Suppressor macrophage treated with lipopolysaccharide for 1 hour (primary cell): ENCODE measurements around the gene SPESP1.
"Not testable (repeated sequence)": the region's sequence is repeated elsewhere in the genome, so short reads cannot be mapped to it uniquely, and the experiment has no call there.

Experiments used
- DNase-seq, 3 donors: peaks; one replicate each; pipeline ENCODE4 v3.0.0-alpha.2; 2020 to 2022

Gene SPESP1

GRCh38 chr15:68930268-68931022 lies at the start of gene SPESP1:
Gene SPESP1, plus strand, starts transcription at chr15:68930525. Its CDS starts 129 bp downstream, at chr15:68930654.
- peak in 2 of 3 donors; percentile 63 to 73 for DNase-seq

DNA sequence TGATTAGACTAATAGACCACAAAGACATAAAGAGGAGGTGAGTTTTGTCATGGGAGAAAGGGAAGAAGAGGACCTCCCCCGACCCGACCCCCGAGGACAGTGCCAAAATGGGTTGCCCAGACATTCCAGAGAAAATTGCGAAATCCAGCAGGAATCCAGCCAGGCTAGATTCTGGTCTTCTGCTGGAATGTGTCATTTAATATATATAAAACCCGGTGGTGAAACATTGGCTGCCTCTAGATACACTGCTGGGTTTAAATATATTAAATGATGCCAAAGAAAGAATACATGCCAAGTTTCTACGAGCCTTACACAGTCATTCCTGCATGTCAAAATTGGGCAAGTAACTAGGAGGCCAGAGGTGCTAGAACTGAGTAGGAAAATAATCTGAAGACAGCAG lies 45.3 kb upstream of the SPESP1 start:
- DNase-seq: no peak

- DNase-seq: no peak
These were observed 43.2 kb upstream of the SPESP1 start for GRCh38 chr15:68887120-68887519.

DNA sequence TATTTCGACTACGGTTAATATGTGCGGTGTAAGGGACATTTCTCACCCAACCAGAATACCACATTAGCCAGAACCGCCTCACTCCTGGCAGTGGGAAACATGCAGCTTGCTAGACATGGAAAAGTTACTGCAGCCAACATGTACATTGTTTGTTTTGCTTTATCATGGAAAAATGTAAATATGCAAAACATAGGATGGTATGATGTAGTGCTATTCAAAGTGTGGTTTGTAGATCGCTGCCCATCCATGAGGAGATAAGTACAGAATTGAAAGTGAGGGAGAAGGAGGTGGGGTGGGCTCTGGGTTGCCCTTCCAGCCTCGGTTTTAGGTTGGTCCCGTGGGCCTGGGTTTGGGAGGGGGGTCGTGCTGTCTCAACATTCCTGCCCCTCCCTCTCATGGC lies 42.5 kb upstream of the SPESP1 start:
- DNase-seq: no peak

- peak in 2 of 3 donors; percentile 3 to 10 for DNase-seq
These were observed 41.9 kb upstream of the SPESP1 start for GRCh38 chr15:68888419-68888818.

DNA sequence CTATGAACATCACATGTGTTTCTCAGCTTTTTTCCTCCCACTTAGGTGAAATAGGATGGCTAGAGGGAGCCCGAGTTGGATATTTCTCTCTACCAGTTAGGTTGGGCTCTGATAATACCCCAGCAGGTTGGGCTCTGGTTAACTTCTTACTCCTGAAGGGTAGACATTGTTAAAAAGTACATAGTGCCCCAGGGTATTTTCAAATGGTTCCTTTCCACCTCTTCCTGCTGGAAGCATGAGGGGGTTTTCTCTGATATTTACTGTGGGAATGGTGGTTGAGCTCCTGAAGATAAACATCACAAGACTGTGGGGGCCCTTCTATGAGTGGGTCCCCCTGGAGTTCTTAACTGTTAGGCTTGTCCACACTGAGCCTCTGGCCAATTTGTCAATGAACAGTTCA lies 36.1 kb upstream of the SPESP1 start:
- DNase-seq: no peak

- no peak for DNase-seq
These were observed 34.1 kb upstream of the SPESP1 start for GRCh38 chr15:68896178-68896577.

GRCh38 chr15:68897016-68897415 lies 33.3 kb upstream of the SPESP1 start:
- DNase-seq: no peak

DNA sequence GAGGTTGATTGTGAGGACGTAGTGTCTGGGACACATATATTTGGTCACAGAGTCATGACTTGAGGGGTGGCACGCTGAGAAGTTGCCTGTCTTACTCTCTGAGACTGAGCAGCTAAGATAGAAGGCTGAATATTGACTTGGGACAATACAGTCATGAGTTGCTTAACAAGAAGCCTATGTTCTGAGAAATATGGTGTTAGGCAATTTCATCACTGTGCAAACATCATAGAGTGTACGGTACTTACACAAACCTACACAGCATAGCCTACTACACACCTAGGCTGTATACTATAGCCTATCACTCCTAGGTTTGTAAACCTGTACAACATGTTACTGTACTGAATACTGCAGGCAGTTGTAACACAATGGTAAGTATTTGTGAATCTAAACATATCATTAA lies 30.3 kb upstream of the SPESP1 start:
- DNase-seq: no peak

- DNase-seq: no peak
These were observed 22.9 kb upstream of the SPESP1 start for GRCh38 chr15:68907396-68907923.

DNA sequence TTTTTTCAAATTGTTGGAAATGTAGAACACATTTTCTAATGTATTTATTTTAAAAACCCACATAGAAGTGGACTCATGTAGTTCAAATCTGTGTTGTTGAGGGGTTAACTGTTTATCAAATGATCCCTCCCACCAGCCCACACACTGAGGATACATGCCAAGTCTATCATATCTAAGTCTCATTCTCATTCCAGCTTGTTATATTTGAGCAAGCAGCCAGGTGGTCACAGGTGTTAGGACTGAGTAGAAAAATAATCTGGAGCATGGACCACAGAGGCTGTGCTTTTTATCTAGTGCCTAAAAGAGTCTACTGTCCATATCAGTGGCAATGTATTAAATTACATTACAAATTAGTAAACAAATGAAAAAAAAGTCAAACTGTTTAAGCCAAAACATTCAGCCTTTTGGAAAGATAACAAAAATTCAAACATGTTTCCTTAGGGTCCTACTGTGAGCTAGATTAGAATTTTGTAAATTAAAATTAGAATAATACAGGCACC lies 20.7 kb upstream of the SPESP1 start:
- no peak for DNase-seq

DNA sequence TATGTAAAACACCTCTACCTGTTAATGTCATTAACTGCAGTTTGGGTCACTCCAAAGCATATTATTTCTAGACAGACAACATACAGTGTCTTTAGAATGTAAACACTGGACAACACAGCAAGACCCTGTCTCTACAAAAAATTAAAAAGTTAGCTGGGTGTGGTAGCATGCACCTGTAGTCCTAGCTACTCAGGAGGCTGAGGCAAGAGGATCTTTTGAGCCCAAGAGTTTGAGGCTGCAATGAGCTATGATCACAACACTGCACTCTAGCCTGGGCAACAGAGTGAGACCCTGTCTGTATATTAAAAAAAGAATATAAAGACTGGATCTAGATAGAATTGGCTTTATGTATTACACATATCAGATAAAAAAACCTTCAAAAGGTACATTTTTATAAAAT lies 20.0 kb upstream of the SPESP1 start:
- DNase-seq: no peak

DNA sequence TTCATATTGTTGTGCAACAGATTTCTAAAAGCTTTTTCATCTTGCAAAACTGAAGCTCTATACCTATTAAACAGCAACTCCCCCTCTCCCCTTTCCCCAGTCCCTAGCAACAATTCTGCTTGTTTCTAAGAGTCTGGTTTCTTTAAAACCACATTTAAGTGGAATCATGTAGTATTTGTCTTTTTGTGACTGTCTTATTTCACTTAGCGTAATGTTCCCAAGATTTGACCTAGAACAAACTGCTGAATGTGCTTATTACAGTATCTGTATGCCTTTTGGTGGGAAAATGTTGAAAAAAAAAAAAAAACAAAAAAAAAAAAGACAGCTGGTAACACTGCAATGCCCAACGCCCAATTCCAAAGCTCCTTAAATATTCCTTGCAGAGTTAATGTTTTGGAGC lies 19.5 kb upstream of the SPESP1 start:
- no peak for DNase-seq

- DNase-seq: peak; percentile 2 to 41 (median 11)
These were observed 8.4 kb upstream of the SPESP1 start for GRCh38 chr15:68921926-68922325.

GRCh38 chr15:68924866-68925560 lies 5.3 kb upstream of the SPESP1 start:
- DNase-seq: peak; percentile 67 to 85 (median 78)

- DNase-seq: no peak
These were observed 2.7 kb downstream of the SPESP1 start for GRCh38 chr15:68933001-68933400.

DNA sequence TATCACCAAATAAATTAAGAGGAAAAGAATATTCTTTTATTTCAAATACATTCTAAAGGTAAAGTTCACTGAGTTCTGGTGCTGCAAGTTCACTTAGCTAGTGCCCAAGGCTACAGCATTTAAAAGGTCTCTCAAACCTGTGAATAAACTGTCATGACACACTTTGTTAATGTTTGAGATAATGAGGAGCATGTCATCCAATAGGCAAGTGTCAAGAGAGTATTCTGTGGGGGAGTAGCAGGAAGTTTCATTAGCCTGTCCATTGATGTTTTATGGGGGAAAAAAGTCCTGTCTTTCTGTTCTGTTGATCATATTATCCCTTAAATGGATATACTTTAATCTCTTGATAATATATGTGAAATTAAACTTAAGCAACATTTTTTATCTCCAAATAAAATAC lies 4.0 kb downstream of the SPESP1 start:
- no peak for DNase-seq

DNA sequence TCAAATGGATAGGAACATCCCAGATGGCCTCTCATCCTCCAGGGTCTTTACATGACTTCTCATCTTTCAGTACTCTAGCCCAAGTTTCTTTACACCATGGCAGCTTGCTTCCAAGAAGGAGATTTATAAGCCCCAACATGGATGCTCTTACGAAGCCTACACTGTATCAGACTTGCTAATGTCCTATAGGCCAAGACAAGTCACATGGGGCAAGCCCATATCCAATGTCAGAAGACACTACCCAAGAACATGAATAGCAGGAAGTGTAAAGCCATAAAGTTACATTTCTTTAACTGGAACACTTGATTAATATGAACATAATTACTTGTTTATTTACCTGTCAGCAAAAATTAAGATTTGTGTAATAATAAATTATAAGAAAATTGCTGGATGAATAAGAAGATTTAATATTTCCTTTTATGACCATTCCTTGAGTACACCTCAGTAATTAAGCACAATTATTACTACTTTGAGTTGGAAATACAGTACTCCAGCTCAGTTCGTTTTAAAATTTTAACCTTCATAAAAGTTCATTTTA lies 5.1 kb downstream of the SPESP1 start:
- no peak for DNase-seq

- DNase-seq: no peak
These were observed 9.2 kb downstream of the SPESP1 start for GRCh38 chr15:68939501-68939900.

- DNase-seq: no peak
These were observed 21.5 kb downstream of the SPESP1 start for GRCh38 chr15:68951813-68952212.

GRCh38 chr15:68957696-68958095 lies 27.4 kb downstream of the SPESP1 start:
- DNase-seq: no peak

DNA sequence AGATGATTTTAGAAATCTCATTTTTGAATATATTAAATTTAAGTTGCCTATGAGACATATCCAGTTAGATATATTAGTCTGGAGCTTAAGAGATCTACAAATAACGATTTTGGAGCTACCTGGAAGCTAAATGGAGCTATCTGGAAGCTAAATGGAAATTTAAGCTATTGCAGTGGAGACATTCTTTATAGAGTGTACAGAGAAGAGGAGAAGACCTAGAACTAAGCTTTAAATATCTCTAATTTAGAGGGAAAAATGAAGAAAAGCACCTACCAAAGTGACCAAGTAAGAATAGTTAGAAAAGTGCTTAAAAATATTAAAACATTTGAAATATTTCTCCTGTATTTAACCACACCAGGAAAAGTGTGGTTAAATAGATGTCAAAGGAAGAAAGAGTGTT lies 28.3 kb downstream of the SPESP1 start:
- no peak for DNase-seq

DNA sequence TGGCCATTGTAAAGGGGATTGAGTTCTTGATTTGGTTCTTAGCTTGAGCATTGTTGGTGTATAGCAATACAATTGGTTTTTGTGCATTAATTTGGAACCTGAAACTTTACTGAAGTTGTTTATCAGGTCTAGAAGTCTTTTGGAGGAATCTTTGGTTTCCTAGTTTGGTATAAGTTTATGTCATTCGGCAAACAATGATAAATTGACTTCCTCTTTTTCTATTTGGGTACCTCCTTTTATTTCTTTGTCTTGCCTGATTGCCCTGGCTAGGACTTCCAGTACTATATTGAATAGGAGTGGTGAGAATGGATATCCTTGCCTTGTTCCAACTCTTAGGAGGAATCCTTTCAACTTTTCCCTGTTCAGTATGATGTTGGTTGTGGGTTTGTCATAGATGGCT lies 32.1 kb downstream of the SPESP1 start:
- DNase-seq: no peak

DNA sequence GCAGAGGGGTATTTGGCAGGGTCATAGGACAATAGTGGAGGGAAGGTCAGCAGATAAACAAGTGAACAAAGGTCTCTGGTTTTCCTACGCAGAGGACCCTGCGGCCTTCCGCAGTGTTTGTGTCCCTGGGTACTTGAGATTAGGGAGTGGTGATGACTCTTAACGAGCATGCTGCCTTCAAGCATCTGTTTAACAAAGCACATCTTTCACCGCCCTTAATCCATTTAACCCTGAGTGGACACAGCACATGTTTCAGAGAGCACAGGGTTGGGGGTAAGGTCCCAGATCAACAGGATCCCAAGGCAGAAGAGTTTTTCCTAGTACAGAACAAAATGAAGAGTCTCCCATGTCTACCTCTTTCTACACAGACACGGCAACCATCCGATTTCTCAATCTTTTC lies 33.4 kb downstream of the SPESP1 start:
- DNase-seq: not testable (repeated sequence)
